H1 (cell line): ENCODE data around the gene KSR2. TPM values are rescaled to one million over a fixed set of nuclear protein-coding genes. Genes with fewer than 3 reads are reported as not detected.

ENCODE experiments used
- CTCF ChIA-PET: fragments of 300-600 bp; sonication (Branson Sonifier 250); formaldehyde crosslinking; loops from one replicate; lab custom pipeline; 2021; ENCODE audit not compliant: partially characterized antibody; lab: Charles Lee
- POLR2A ChIA-PET: fragments of 300-600 bp; sonication (Branson Sonifier 250); formaldehyde crosslinking; loops from one replicate; lab custom pipeline; 2021; ENCODE audit warnings: inconsistent platforms; ENCODE audit not compliant: partially characterized antibody; lab: Charles Lee
- DNase-seq, 2 experiments: peaks; one replicate each; pipeline versions ENCODE4 v3.0.0 to v3.0.0-alpha.2; 2010 to 2022; ENCODE audit warnings: low spot score in 2 of 2, low read depth in 1 of 2, mixed read lengths in 1 of 2
- FAIRE-seq: peaks from 2 replicates; lab custom pipeline; 2011; peaks lifted over from hg19 to GRCh38; lab: Jason Lieb, UNC
- H2AFZ ChIP-seq: 2 replicates; pipeline ENCODE4 v1.8.1; 2012; ENCODE audit warnings: low read length, inconsistent platforms
- H2AK5ac ChIP-seq: 2 replicates; pipeline ENCODE4 v1.6.1; 2013; ENCODE audit warnings: low read depth, low read length
- H2BK120ac ChIP-seq: replicated peaks from 2 replicates; pipeline ENCODE3; 2013; ENCODE audit warnings: low read depth, low read length, inconsistent platforms
- H2BK12ac ChIP-seq: 2 replicates; pipeline ENCODE4 v1.6.1; 2013; ENCODE audit warnings: low read depth, low read length
- H2BK15ac ChIP-seq: 2 replicates; pipeline ENCODE4 v1.6.1; 2013; ENCODE audit warnings: low read length
- H2BK20ac ChIP-seq: 2 replicates; pipeline ENCODE4 v1.6.1; 2013; ENCODE audit warnings: low read length
- H2BK5ac ChIP-seq: 2 replicates; pipeline ENCODE4 v1.6.1; 2013; ENCODE audit warnings: low read depth, low read length
- H3K14ac ChIP-seq: 2 replicates; pipeline ENCODE4 v1.6.1; 2013; ENCODE audit warnings: inconsistent platforms; ENCODE audit not compliant: insufficient read length
- H3K18ac ChIP-seq: 2 replicates; pipeline ENCODE4 v1.6.1; 2013; ENCODE audit warnings: low read length; ENCODE audit errors: extremely low read depth
- H3K23ac ChIP-seq: 2 replicates; pipeline ENCODE4 v1.6.1; 2013; ENCODE audit warnings: inconsistent platforms; ENCODE audit not compliant: insufficient read length
- H3K23me2 ChIP-seq: 2 replicates; pipeline ENCODE4 v1.6.1; 2013; ENCODE audit warnings: low read depth, low read length
- H3K27ac ChIP-seq: 2 replicates; pipeline ENCODE4 v1.6.1; 2011; ENCODE audit warnings: low read depth, low read length, inconsistent platforms
- H3K27me3 ChIP-seq, 4 experiments: replicated peaks in 1 of 4; 1 replicate in 1 of 4; 2 replicates in 3 of 4; pipeline versions ENCODE4 v1.6.1 to v1.8.1; 2011 to 2013; ENCODE audit warnings: low read length in 3 of 4, mild to moderate bottlenecking in 3 of 4, inconsistent platforms in 2 of 4, mixed read lengths in 2 of 4, moderate library complexity in 1 of 4; ENCODE audit not compliant: control insufficient read depth in 3 of 4, insufficient read depth in 3 of 4; ENCODE audit errors: extremely low read depth in 1 of 4
- H3K36me3 ChIP-seq, 4 experiments: 2 replicates each; pipeline versions ENCODE4 v1.6.1 to v1.8.1; 2011 to 2013; ENCODE audit warnings: mild to moderate bottlenecking in 4 of 4, low read length in 3 of 4, moderate library complexity in 2 of 4, control low read depth in 1 of 4, inconsistent platforms in 1 of 4; ENCODE audit not compliant: insufficient read depth in 4 of 4, control insufficient read depth in 2 of 4
- H3K4ac ChIP-seq: replicated peaks from 2 replicates; pipeline ENCODE3; 2013; ENCODE audit warnings: low read length, low read depth, mixed read lengths, inconsistent platforms; ENCODE audit not compliant: insufficient read length
- H3K4me1 ChIP-seq, 4 experiments: replicated peaks in 1 of 4; 1 replicate in 1 of 4; 2 replicates in 3 of 4; pipeline versions ENCODE4 v1.6.1 to v1.8.1; 2011 to 2013; ENCODE audit warnings: low read length in 3 of 4, inconsistent platforms in 2 of 4, mixed read lengths in 1 of 4; ENCODE audit not compliant: insufficient read depth in 4 of 4, control insufficient read depth in 3 of 4
- H3K4me2 ChIP-seq, 2 experiments: 2 replicates each; pipeline versions ENCODE4 v1.6.1 to v1.8.1; 2011 to 2013; ENCODE audit warnings: low read depth in 2 of 2, low read length in 2 of 2, control low read depth in 1 of 2, inconsistent platforms in 1 of 2, mild to moderate bottlenecking in 1 of 2; ENCODE audit not compliant: insufficient read depth in 1 of 2
- H3K4me3 ChIP-seq, 4 experiments: fragments of 200-600, 300-600 bp in 1 of 4; sonication (generic), shearing (Covaris generic), sonication (Bioruptor Twin) in 1 of 4; 2 replicates each; pipeline versions ENCODE4 v1.5.1 to v1.8.1; 2011 to 2016; ENCODE audit warnings: low read length in 4 of 4, low read depth in 3 of 4, control low read depth in 2 of 4, inconsistent platforms in 2 of 4, mild to moderate bottlenecking in 2 of 4, mixed read lengths in 1 of 4, moderate library complexity in 1 of 4; ENCODE audit not compliant: insufficient read depth in 2 of 4; ENCODE audit errors: extremely low read depth in 1 of 4
- H3K56ac ChIP-seq: replicated peaks from 2 replicates; pipeline ENCODE3; 2013; ENCODE audit warnings: low read depth, mild to moderate bottlenecking, mixed read lengths, low read length, inconsistent platforms; ENCODE audit not compliant: insufficient read length
- H3K79me1 ChIP-seq: 2 replicates; pipeline ENCODE4 v1.6.1; 2013; ENCODE audit warnings: low read depth, low read length, control low read depth
- H3K79me2 ChIP-seq, 2 experiments: 2 replicates each; pipeline versions ENCODE4 v1.6.1 to v1.8.1; 2012 to 2013; ENCODE audit warnings: low read length in 2 of 2, mild to moderate bottlenecking in 2 of 2, inconsistent platforms in 1 of 2; ENCODE audit not compliant: insufficient read depth in 2 of 2, control insufficient read depth in 1 of 2
- H3K9ac ChIP-seq, 4 experiments: replicated peaks in 1 of 4; 1 replicate in 1 of 4; 2 replicates in 3 of 4; pipeline versions ENCODE4 v1.6.1 to v1.8.1; 2011 to 2013; ENCODE audit warnings: low read depth in 3 of 4, low read length in 3 of 4, control low read depth in 2 of 4, mild to moderate bottlenecking in 2 of 4, moderate library complexity in 2 of 4, inconsistent platforms in 1 of 4; ENCODE audit errors: extremely low read depth in 1 of 4
- H3K9me3 ChIP-seq, 2 experiments: 2 replicates each; pipeline versions ENCODE4 v1.6.1 to v1.8.1; 2012 to 2013; ENCODE audit warnings: mild to moderate bottlenecking in 2 of 2, moderate library complexity in 2 of 2, control low read depth in 1 of 2, inconsistent platforms in 1 of 2, low read depth in 1 of 2, low read length in 1 of 2, mixed read lengths in 1 of 2; ENCODE audit not compliant: insufficient read depth in 2 of 2
- H4K20me1 ChIP-seq, 2 experiments: replicated peaks in 1 of 2; 2 replicates each; pipeline versions ENCODE3 to v1.8.1; 2011 to 2013; ENCODE audit warnings: inconsistent platforms in 2 of 2, low read length in 2 of 2, mild to moderate bottlenecking in 1 of 2; ENCODE audit not compliant: insufficient read depth in 2 of 2, control insufficient read depth in 1 of 2
- H4K5ac ChIP-seq: 2 replicates; pipeline ENCODE4 v1.6.1; 2013; ENCODE audit warnings: low read length, low read depth, mixed read lengths, inconsistent platforms; ENCODE audit not compliant: insufficient read length
- H4K8ac ChIP-seq: 2 replicates; pipeline ENCODE4 v1.8.0; 2013; ENCODE audit warnings: mild to moderate bottlenecking, moderate library complexity, low read length, inconsistent platforms; ENCODE audit not compliant: insufficient read depth; ENCODE audit errors: extremely low read depth
- H4K91ac ChIP-seq: replicated peaks from 2 replicates; pipeline ENCODE3; 2013; ENCODE audit warnings: low read length, mixed read lengths, inconsistent platforms; ENCODE audit not compliant: insufficient read length
- BCL11A ChIP-seq, 2 experiments: IDR thresholded peaks; one replicate each; pipeline ENCODE4 v1.6.1; 2011; ENCODE audit warnings: low read depth in 2 of 2, low read length in 2 of 2, mild to moderate bottlenecking in 2 of 2
- CBX5 ChIP-seq: fragments of 300-800, 300-1000 bp; sonication (generic); IDR thresholded peaks from 2 replicates; pipeline ENCODE4 v1.7.1; 2016; ENCODE audit warnings: antibody characterized with exemption, low read length, low read depth
- KDM1A ChIP-seq: fragments of 200-600, 300-600 bp; sonication (generic); IDR thresholded peaks from 2 replicates; pipeline ENCODE4 v1.7.1; 2016; ENCODE audit warnings: mild to moderate bottlenecking, low read length, borderline replicate concordance
- KDM5A ChIP-seq: fragments of 200-600 bp; IDR thresholded peaks from 2 replicates; pipeline ENCODE4 v1.7.1; 2012; ENCODE audit warnings: mild to moderate bottlenecking, low read length, inconsistent platforms, mixed read lengths
- RBBP5 ChIP-seq: IDR thresholded peaks from 2 replicates; pipeline ENCODE4 v1.7.1; 2012; ENCODE audit warnings: low read depth, mild to moderate bottlenecking, inconsistent platforms, low read length, moderate library complexity, borderline replicate concordance
- TAF1 ChIP-seq: IDR thresholded peaks from 2 replicates; pipeline ENCODE4 v1.6.1; 2011; ENCODE audit warnings: mild to moderate bottlenecking, low read depth, low read length
- YY1 ChIP-seq: IDR thresholded peaks from 2 replicates; pipeline ENCODE4 v1.6.1; 2011; ENCODE audit warnings: low read depth, mild to moderate bottlenecking, low read length
- WGBS, 2 experiments: shearing (Covaris generic) in 1 of 2; methylation state at CpG; one replicate each; pipeline versions ENCODE4 v1.1.6 to v1.1.7; 2013 to 2015; ENCODE audit warnings: low lambda C conversion rate in 2 of 2, mixed read lengths in 2 of 2, inconsistent platforms in 1 of 2, low coverage in 1 of 2, missing lambda C conversion rate in 1 of 2; ENCODE audit not compliant: insufficient replicate concordance in 2 of 2, insufficient coverage in 1 of 2, insufficient read length in 1 of 2; ENCODE audit errors: extremely low coverage in 1 of 2, missing lambda C conversion rate in 1 of 2; 5-methylcytosine and 5-hydroxymethylcytosine counted together
- polyA plus RNA-seq, 7 experiments: library from polyadenylated mRNA; depleted of rRNA in 3 of 7; stranded (reverse) in 5 of 7; unstranded in 2 of 7; fragments of >200 nt in 5 of 7; fragments of 200-250 nt in 2 of 7; gene quantifications; 1 replicate in 5 of 7; 2 replicates in 1 of 7; 4 replicates in 1 of 7; pipeline versions ENCODE4 v1.2.1 to v1.2.3, GENCODE V29; 2011 to 2013; ENCODE audit warnings: missing spikeins in 2 of 7, mixed read lengths in 2 of 7
- total RNA-seq: library from RNA; stranded (reverse); fragmentation: NEBNext Ultra II Directional; extraction: Animal tissue kit (Norgen Biotek cat#: 25700); gene quantifications from 2 replicates; pipeline ENCODE4 v1.2.1, GENCODE V29; 2021

KSR2 gene
- total and polyA plus RNA-seq, 2 of the 8 experiments (the other 6 are each of a cell fraction or from before 2014, with no cell fraction given) = 0.74 to 2.2 TPM

GRCh38 chr12:117408161-117408791 lies 560.5 kb downstream of the KSR2 start:
- Histone ChIP-seq H2AFZ (peak overlapping the region; percentile 95), H3K56ac (no peak overlapping the region), H4K5ac (no peak overlapping the region), H3K23me2 (peaks cover 6% of the 10 kb centered on the region; the same call in 1 of the 2 replicates), H3K79me1 (no peaks in the 10 kb centered on the region), H3K9me3 (peaks cover 0 to 6% of the 10 kb centered on the region in 2 experiments; a peak in 1 of 4 replicates), H3K27me3 (no peaks in the 10 kb centered on the region), H4K20me1 (no peaks in the 10 kb centered on the region), H3K23ac (no peak overlapping the region), H3K79me2 (no peaks in the 10 kb centered on the region), H2BK5ac (peak overlapping the region; percentile 55; the same call in 1 of the 2 replicates), H4K8ac (peak overlapping the region; percentile 64; the same call in 1 of the 2 replicates), H3K27ac (no peak overlapping the region), H2AK5ac (no peak overlapping the region), H3K14ac (no peak overlapping the region), H3K4me1 (peaks cover 0 to 11% (median 4%) of the 10 kb centered on the region in 4 experiments; a peak in 5 of 7 replicates), H3K9ac (no peak overlapping the region), H2BK12ac (0 out of 2 replicates have a peak overlapping the region, but pooled peaks have one; percentile 82), H3K18ac (peak overlapping the region; percentile 83; the same call in 1 of the 2 replicates), H2BK120ac (peak overlapping the region; percentile 18), H3K4me3 (no peak overlapping the region), H3K4me2 (peak overlapping the region; percentile 15 to 52; a peak in 3 of 4 replicates), H3K36me3 (no peaks in the 10 kb centered on the region), H2BK20ac (0 out of 2 replicates have a peak overlapping the region, but pooled peaks have one; percentile 61), H3K4ac (no peak overlapping the region), H4K91ac (peak overlapping the region; percentile 90), H2BK15ac (no peak overlapping the region; the same call in 1 of the 2 replicates)
- FAIRE-seq (no peak), DNase-seq (peak in 1 of 2 experiments; percentile 56)
- CTCF ChIA-PET = interaction anchor here (1.1 to 3.2 kb wide), 4 partner anchors 20 to 180 kb away, joined by 3 to 11 read pairs (median 4); no protein-coding TSS in a partner anchor
- 66% methylated on average over 11 of the region's 11 CpGs; no CpG with 5 or more reads in 1 of the 2 experiments for WGBS, 2 experiments
- POLR2A ChIA-PET = interaction anchor here (1.0 kb wide), 1 partner anchor 15 kb away, joined by 3 read pairs; no protein-coding TSS in a partner anchor
- TF ChIP-seq RBBP5 = peak; percentile 47; the same call in 1 of the 2 replicates
- TF ChIP-seq TAF1 = 0 out of 2 replicates have a peak, but pooled peaks have one; percentile 25
- TF ChIP-seq YY1 = no peak
- no peak for TF ChIP-seq CBX5
- no peak for TF ChIP-seq KDM5A
- no peak for TF ChIP-seq KDM1A
- TF ChIP-seq BCL11A (IDR thresholded peaks at IDR 0.05; ENCODE audit: low read depth in 2 of 2, low read length in 2 of 2) = no peak
